Transverse colon (tissue), 4 donors: ENCODE data around the gene KCNJ10.

Experiments
- EP300 ChIP-seq: sonication (generic); formaldehyde crosslinking; IDR thresholded peaks from one replicate; pipeline ENCODE4 v1.6.1; 2017; ENCODE audit warnings: antibody characterized with exemption, low read depth
- POLR2A ChIP-seq: fragments of 450-650 bp; IDR thresholded peaks from one replicate; pipeline ENCODE4 v1.6.1; 2016; ENCODE audit warnings: antibody characterized with exemption, mild to moderate bottlenecking, moderate library complexity
- POLR2AphosphoS5 ChIP-seq, 3 donors: sonication (generic); formaldehyde crosslinking; IDR thresholded peaks; one replicate each; pipeline ENCODE4 v1.6.1; 2016; ENCODE audit warnings: antibody characterized with exemption in 3 of 3
- TF ChIP-seq, protein P1 (sequence below), 5 experiments: fragments of 200-600 bp in 3 of 5; fragments of 450-650 bp in 2 of 5; sonication (generic) in 3 of 5; IDR thresholded peaks; 1 replicate in 2 of 5; 2 replicates in 3 of 5; pipeline ENCODE4 v1.5.1; 2016 to 2017; ENCODE audit warnings: antibody characterized with exemption in 5 of 5, inconsistent platforms in 3 of 5, mild to moderate bottlenecking in 2 of 5, moderate library complexity in 1 of 5

DNA sequence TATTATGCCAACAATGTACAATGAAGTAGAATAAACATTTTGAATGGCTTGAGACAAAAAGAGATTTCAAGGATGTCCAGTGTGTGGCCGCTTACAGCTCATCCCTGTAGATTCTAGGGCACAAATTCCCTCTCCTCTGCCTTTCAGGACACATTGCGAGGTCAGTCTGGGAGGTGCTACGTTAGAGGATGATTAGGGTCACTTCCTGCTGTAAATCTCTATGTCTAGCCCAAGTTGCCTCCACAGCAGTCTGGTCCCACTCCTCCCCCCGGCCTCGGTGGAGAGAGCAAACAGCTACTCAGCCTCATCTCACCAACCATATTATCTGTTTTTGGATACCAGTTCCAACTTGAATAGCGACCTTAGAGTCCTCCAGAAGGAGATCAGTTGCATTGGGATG lies 17.0 kb downstream of the KCNJ10 start:
- TF ChIP-seq POLR2AphosphoS5 (IDR thresholded peaks at IDR 0.05), result no peak
- TF ChIP-seq, protein P1, sequence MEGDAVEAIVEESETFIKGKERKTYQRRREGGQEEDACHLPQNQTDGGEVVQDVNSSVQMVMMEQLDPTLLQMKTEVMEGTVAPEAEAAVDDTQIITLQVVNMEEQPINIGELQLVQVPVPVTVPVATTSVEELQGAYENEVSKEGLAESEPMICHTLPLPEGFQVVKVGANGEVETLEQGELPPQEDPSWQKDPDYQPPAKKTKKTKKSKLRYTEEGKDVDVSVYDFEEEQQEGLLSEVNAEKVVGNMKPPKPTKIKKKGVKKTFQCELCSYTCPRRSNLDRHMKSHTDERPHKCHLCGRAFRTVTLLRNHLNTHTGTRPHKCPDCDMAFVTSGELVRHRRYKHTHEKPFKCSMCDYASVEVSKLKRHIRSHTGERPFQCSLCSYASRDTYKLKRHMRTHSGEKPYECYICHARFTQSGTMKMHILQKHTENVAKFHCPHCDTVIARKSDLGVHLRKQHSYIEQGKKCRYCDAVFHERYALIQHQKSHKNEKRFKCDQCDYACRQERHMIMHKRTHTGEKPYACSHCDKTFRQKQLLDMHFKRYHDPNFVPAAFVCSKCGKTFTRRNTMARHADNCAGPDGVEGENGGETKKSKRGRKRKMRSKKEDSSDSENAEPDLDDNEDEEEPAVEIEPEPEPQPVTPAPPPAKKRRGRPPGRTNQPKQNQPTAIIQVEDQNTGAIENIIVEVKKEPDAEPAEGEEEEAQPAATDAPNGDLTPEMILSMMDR (IDR thresholded peaks at IDR 0.05), result no peak
- no peak for TF ChIP-seq POLR2A
- TF ChIP-seq EP300, result no peak
